Esophagus (tissue), 2 donors: ENCODE measurements around the gene NELFB. TPM values are rescaled to one million over a fixed set of nuclear protein-coding genes. Genes with fewer than 3 reads are reported as not detected.

Experiments used
- H3K27ac ChIP-seq, 2 donors: one replicate each; pipeline ENCODE4 v1.5.1; 2013; ENCODE audit warnings: low read depth in 2 of 2, mild to moderate bottlenecking in 2 of 2, inconsistent platforms in 1 of 2, low read length in 1 of 2, moderate library complexity in 1 of 2
- H3K27me3 ChIP-seq, 2 donors: one replicate each; pipeline ENCODE4 v1.6.1; 2013; ENCODE audit warnings: low read length in 2 of 2, control low read depth in 1 of 2, mild to moderate bottlenecking in 1 of 2; ENCODE audit not compliant: insufficient read depth in 2 of 2, control insufficient read depth in 1 of 2
- H3K36me3 ChIP-seq, 2 donors: one replicate each; pipeline ENCODE4 v1.6.1; 2013; ENCODE audit warnings: low read length in 1 of 2; ENCODE audit not compliant: control insufficient read depth in 2 of 2, insufficient read depth in 2 of 2
- H3K4me1 ChIP-seq, 2 donors: one replicate each; pipeline ENCODE4 v1.6.1; 2013; ENCODE audit warnings: low read length in 1 of 2; ENCODE audit not compliant: control insufficient read depth in 2 of 2, insufficient read depth in 2 of 2
- H3K4me3 ChIP-seq, 2 donors: one replicate each; pipeline ENCODE4 v1.5.1; 2013; ENCODE audit warnings: low read length in 2 of 2, mild to moderate bottlenecking in 2 of 2, low read depth in 1 of 2, moderate library complexity in 1 of 2
- H3K9me3 ChIP-seq, 2 donors: one replicate each; pipeline ENCODE4 v1.6.1; 2013; ENCODE audit warnings: mild to moderate bottlenecking in 2 of 2, low read depth in 1 of 2, low read length in 1 of 2, moderate library complexity in 1 of 2; ENCODE audit not compliant: control insufficient read depth in 2 of 2, insufficient read depth in 1 of 2
- WGBS, 2 donors: extraction: QIAGEN DNeasy Blood & Tissue Kit; methylation state at CpG; one replicate each; pipeline ENCODE4 v1.1.7; 2013; 5-methylcytosine and 5-hydroxymethylcytosine counted together
- polyA plus RNA-seq, 2 donors: library from polyadenylated mRNA; stranded (reverse); fragments of 200-250 nt; gene quantifications; one replicate each; pipeline ENCODE4 v1.2.3, GENCODE V29; 2013
- donor health status: healthy with polysubstance abuse.
- donor health status: Bipolar disorder and iron deficiency.

NELFB gene
- polyA plus RNA-seq, 2 donors: 31.7 to 34.7 TPM

DNA sequence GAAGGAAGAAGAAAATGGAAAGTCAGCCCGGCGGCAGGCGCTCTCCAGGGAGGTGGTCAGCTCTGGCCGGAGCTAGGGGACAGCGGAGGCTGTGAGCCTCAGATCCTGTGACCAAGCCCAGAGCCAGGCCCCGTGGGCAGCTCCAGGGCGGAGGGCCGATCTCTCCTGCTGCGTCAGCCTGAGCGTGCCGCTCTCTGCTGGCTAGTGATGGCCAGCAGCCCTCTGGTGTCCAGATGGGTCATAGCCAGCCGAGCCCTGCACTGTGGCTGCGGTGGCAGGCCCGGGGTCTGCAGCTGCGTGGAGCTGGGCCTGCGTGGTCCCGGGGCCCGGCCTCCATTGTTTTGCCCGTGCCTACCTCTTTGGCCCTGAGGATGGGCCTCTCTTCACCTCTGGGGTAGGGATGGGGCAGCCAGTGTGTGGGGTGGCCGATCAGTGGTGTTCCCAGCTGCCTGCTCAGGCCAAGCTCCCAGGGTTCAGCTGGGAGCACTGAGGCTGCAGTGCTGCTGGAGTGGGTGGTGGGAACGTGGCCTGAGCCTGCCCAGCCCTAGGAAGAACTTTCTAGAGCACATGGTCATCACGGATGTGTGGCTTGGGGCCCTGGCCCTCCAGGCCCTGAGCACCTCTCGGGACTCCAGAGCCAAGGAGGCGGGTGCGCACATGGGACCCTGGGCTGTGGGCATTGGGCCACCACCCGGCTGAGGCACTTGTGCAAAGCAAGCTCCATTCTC is 64.0 kb downstream of the NELFB start:
- 72 to 78% methylated on average over 26 of the region's 26 CpGs for WGBS, 2 donors
- Histone ChIP-seq H3K9me3 (no peaks in the 10 kb centered on the region), H3K27ac (no peak overlapping the region), H3K4me3 (no peak overlapping the region), H3K4me1 (peaks cover 9 to 14% of the 10 kb centered on the region in 2 donors), H3K27me3 (no peaks in the 10 kb centered on the region), H3K36me3 (no peaks in the 10 kb centered on the region)

DNA sequence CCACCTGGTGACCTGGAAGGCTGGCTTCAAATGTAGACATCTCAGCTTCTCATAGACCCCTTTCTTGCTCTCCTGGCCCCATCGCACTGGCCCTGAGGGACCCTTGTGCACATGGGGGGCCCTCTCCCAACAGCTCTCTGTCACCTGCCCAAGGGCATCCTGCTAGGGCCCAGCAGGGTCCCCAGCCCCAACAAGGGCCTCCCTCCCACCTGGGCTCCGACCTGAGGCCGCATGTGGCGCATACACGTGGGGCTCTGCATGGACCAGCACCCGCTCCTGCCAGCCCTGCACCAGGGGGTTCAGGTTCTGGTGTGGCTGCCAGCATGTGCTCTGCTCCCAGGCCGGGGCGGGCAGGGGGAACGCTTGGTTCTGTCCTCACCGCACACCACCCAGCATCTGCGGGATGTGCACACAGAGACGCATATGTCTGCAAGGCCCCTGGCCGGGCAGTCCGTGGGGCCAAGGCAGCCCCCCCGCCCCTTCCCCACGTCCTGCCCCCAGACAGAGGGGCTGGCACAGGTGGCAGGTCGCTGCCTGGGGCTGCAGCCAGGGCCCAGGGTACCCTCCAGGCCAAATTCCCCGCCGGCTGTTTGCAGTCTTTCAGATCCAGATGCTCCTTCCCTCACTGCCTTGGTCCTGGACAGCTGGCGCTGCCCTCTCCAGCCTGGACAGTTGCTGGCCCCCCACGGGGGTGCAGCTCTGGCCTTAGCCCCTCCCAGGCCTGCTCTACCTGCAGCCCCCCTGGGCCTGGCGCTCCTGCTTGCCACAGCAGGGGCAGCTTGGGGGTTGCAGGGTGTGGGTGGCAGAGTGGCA is 64.8 kb downstream of the NELFB start:
- Histone ChIP-seq H3K27ac (no peak overlapping the region), H3K27me3 (no peaks in the 10 kb centered on the region), H3K4me1 (peaks cover 5 to 12% of the 10 kb centered on the region in 2 donors), H3K9me3 (no peaks in the 10 kb centered on the region), H3K36me3 (no peaks in the 10 kb centered on the region), H3K4me3 (no peak overlapping the region)
- 84 to 93% methylated on average over 20 to 22 of the region's 22 CpGs for WGBS, 2 donors

DNA sequence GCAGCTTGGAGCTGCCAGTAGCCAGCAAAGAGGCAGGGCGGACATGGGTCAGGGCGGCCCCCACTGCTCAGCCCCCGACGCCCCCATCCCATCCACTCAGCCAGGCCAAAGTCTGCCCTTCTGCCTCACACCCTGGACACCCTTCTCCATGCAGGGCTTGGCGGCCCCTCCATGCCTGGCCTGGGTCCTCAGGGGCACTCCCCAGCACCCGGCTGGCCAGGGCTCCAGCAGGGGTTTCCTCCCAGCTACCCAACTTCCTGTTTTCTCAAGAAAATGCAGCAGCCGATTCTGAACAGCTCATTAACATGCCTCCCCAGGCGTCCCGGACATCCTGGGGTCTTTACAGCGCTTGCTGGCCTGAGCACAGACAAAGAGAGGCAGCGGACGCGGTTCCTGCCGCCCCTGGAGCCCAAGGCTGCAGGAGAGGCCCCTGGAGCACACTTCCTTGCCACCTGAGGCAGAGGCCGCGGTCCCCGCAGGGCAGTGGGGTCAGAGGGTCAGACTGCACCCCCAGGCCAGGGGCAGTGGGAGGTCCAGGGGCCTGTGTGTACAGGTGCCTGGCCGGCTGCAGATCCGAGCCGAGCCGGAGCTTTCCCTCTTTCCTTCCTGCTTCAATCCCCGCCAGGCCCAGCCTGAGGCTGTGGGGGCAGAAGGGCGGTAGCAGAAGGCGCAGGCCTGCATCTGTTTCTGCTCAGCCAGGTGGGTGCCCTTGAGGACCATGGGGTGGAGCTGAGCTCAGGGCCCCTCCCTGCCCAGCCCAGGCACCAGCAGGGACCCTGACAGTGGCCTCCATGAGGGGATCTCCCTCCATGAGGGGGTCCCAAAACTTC is 65.6 kb downstream of the NELFB start:
- 60 to 62% methylated on average over 24 of the region's 24 CpGs for WGBS, 2 donors
- no peaks in the 10 kb centered on the region for H3K36me3 ChIP-seq
- H3K27ac ChIP-seq: no peak overlapping the region
- no peaks in the 10 kb centered on the region for H3K27me3 ChIP-seq
- peaks cover 5 to 6% of the 10 kb centered on the region in 2 donors for H3K4me1 ChIP-seq
- H3K9me3 ChIP-seq: no peaks in the 10 kb centered on the region
- no peak overlapping the region for H3K4me3 ChIP-seq

DNA sequence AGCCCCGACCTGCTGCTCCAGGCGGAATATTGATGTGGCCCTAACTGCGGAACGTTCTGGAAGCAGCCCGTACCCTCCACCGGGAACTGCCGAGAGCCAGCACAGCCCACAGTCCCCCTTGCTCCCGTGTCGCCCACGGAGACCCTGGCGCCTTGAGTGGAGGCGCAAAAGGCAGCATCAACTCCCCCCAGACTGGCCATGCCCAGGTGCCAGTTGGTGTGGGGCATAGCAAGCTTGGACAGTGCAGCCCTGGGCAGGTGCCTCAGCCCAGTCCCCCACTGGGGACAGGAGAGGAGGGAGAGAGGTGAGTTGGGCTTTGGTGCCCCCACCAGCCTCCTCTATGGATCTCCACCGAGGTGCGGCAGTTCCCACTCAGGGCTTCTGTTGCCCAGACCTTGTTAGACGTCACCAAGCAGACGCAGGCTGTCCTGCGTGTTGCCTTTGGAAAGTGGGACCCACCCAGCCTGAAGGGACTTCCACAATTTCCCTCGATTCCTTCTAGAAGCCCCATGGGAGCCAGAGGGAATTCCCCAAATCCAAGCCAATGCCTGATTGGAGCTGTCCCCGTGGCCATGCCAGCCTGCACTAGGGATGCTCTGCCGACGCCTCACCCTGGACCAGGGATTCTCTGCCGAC is 66.7 kb downstream of the NELFB start:
- Histone ChIP-seq H3K36me3 (no peaks in the 10 kb centered on the region), H3K27ac (no peak overlapping the region), H3K9me3 (no peaks in the 10 kb centered on the region), H3K4me3 (no peak overlapping the region), H3K4me1 (peaks cover 0 to 4% of the 10 kb centered on the region in 2 donors), H3K27me3 (no peaks in the 10 kb centered on the region)
- WGBS, 2 donors: 89 to 90% methylated on average over 22 of the region's 22 CpGs

Other genes with a start within 250 kb of the NELFB start
- 10 to 100 TPM in 1 of 2 donors, 1 to 10 TPM in 1; 7.7 to 14.7 TPM for gene ABCA2, start 227.1 kb upstream of the NELFB start, polyA plus RNA-seq
- under 1 TPM; 0.08 to 0.39 TPM for gene FUT7, start 223.2 kb upstream of the NELFB start, polyA plus RNA-seq
- gene NPDC1, start 209.2 kb upstream of the NELFB start, polyA plus RNA-seq: 10 to 100 TPM; 33.1 to 44.3 TPM
- gene ENTPD2, start 201.3 kb upstream of the NELFB start, polyA plus RNA-seq: 1 to 10 TPM; 1.5 to 1.6 TPM
- gene SAPCD2, start 184.8 kb upstream of the NELFB start, polyA plus RNA-seq: 1 to 10 TPM; 7.5 to 9.0 TPM
- gene UAP1L1, start 177.8 kb upstream of the NELFB start, polyA plus RNA-seq: 1 to 10 TPM; 2.9 to 3.8 TPM
- gene MAN1B1, start 168.3 kb upstream of the NELFB start, polyA plus RNA-seq: 10 to 100 TPM; 28.5 to 42.3 TPM
- 100 to 1,000 TPM in 1 of 2 donors, 10 to 100 TPM in 1; 90.4 to 129 TPM for gene DPP7, start 140.6 kb upstream of the NELFB start, polyA plus RNA-seq
- under 1 TPM; 0.06 to 0.14 TPM for gene GRIN1, start 116.2 kb upstream of the NELFB start, polyA plus RNA-seq
- under 1 TPM; 0.24 to 0.81 TPM for gene LRRC26, start 85.3 kb upstream of the NELFB start, polyA plus RNA-seq
- not detected for gene TMEM210, start 83.3 kb upstream of the NELFB start, polyA plus RNA-seq
- 10 to 100 TPM; 27.7 to 47.3 TPM for gene ANAPC2, start 66.8 kb upstream of the NELFB start, polyA plus RNA-seq
- 100 to 1,000 TPM; 104 TPM for gene SSNA1, start 66.7 kb upstream of the NELFB start, polyA plus RNA-seq
- 10 to 100 TPM; 12.8 to 19.9 TPM for gene TPRN, start 54.6 kb upstream of the NELFB start, polyA plus RNA-seq
- 10 to 100 TPM; 21.6 to 27.5 TPM for gene TMEM203, start 49.7 kb upstream of the NELFB start, polyA plus RNA-seq
- 10 to 100 TPM in 1 of 2 donors, 1 to 10 TPM in 1; 5.7 to 12.2 TPM for gene NDOR1, start 49.6 kb upstream of the NELFB start, polyA plus RNA-seq
- 10 to 100 TPM; 13.3 to 28.5 TPM for gene RNF208, start 33.1 kb upstream of the NELFB start, polyA plus RNA-seq
- gene CYSRT1, start 30.2 kb upstream of the NELFB start, polyA plus RNA-seq: 100 to 1,000 TPM; 334 to 342 TPM
- 1 to 10 TPM; 3.7 to 5.5 TPM for gene RNF224, start 27.8 kb upstream of the NELFB start, polyA plus RNA-seq
- gene SLC34A3, start 24.4 kb upstream of the NELFB start, polyA plus RNA-seq: 1 to 10 TPM; 1.3 to 1.6 TPM
- 100 to 1,000 TPM; 415 to 578 TPM for gene TUBB4B, start 14.0 kb upstream of the NELFB start, polyA plus RNA-seq
- gene STPG3, start 4.0 kb upstream of the NELFB start, polyA plus RNA-seq: not detected
- 1 to 10 TPM; 1.5 to 4.3 TPM for gene TOR4A, start 22.4 kb downstream of the NELFB start, polyA plus RNA-seq
- gene NRARP, start 46.9 kb downstream of the NELFB start, polyA plus RNA-seq: 1 to 10 TPM; 1.6 to 7.8 TPM
- gene EXD3, start 167.8 kb downstream of the NELFB start, polyA plus RNA-seq: 10 to 100 TPM in 1 of 2 donors, 1 to 10 TPM in 1; 9.7 to 20.8 TPM
- 10 to 100 TPM in 1 of 2 donors, 1 to 10 TPM in 1; 6.5 to 14.3 TPM for gene NOXA1, start 168.1 kb downstream of the NELFB start, polyA plus RNA-seq
- gene ENTPD8, start 186.0 kb downstream of the NELFB start, polyA plus RNA-seq: under 1 TPM; 0.04 to 0.05 TPM
- 10 to 100 TPM; 20.7 to 26.1 TPM for gene NSMF, start 204.0 kb downstream of the NELFB start, polyA plus RNA-seq